Gastroesophageal sphincter (tissue), 4 donors: ENCODE results near the gene CHRM2. TPM values are rescaled to one million over a fixed set of nuclear protein-coding genes. Genes with fewer than 3 reads are reported as not detected.

ENCODE experiments used
- ATAC-seq: fragments of 150-250 bp; one replicate; pipeline ENCODE4 v1.9.1; 2016; ENCODE audit warnings: mild to moderate bottlenecking, moderate library complexity
- H3K27ac ChIP-seq, 4 donors: fragments of 200-600 bp; sonication (generic) in 3 of 4; 1 replicate in 3 of 4; 2 replicates in 1 of 4; pipeline ENCODE4 v1.5.1; 2016 to 2019
- H3K27me3 ChIP-seq: fragments of 200-600 bp; sonication (generic); one replicate; pipeline ENCODE4 v1.5.1; 2019
- H3K36me3 ChIP-seq, 2 donors: fragments of 200-600 bp; sonication (generic); one replicate each; pipeline ENCODE4 v1.5.1; 2019; ENCODE audit warnings: control low read depth in 1 of 2
- H3K4me1 ChIP-seq, 3 donors: fragments of 200-600 bp; sonication (generic); 1 replicate in 2 of 3; 2 replicates in 1 of 3; pipeline ENCODE4 v1.5.1; 2016 to 2019; ENCODE audit warnings: control low read depth in 2 of 3
- H3K4me3 ChIP-seq, 2 donors: fragments of 200-600 bp; sonication (generic); one replicate each; pipeline ENCODE4 v1.5.1; 2019; ENCODE audit warnings: mild to moderate bottlenecking in 1 of 2, moderate library complexity in 1 of 2
- H3K9me3 ChIP-seq, 3 donors: fragments of 200-600 bp; sonication (generic); one replicate each; pipeline ENCODE4 v1.5.1; 2017 to 2019; ENCODE audit warnings: control low read depth in 2 of 3
- CTCF ChIP-seq, 4 experiments: fragments of 200-600 bp in 2 of 4; fragments of 450-650 bp in 2 of 4; sonication (generic) in 1 of 4; IDR thresholded peaks; one replicate each; pipeline ENCODE4 v1.5.1; 2017 to 2019; ENCODE audit warnings: antibody characterized with exemption in 4 of 4, mild to moderate bottlenecking in 2 of 4, moderate library complexity in 2 of 4
- EP300 ChIP-seq: sonication (generic); formaldehyde crosslinking; IDR thresholded peaks from one replicate; pipeline ENCODE4 v1.6.1; 2017; ENCODE audit warnings: antibody characterized with exemption, mild to moderate bottlenecking
- POLR2A ChIP-seq, 2 donors: fragments of 450-650 bp; IDR thresholded peaks; one replicate each; pipeline ENCODE4 v1.6.1; 2017; ENCODE audit warnings: antibody characterized with exemption in 2 of 2, mild to moderate bottlenecking in 2 of 2, moderate library complexity in 1 of 2
- POLR2AphosphoS5 ChIP-seq: sonication (generic); formaldehyde crosslinking; IDR thresholded peaks from one replicate; pipeline ENCODE4 v1.6.1; 2017; ENCODE audit warnings: antibody characterized with exemption
- WGBS, 2 donors: methylation state at CpG; one replicate each; pipeline ENCODE4 v1.1.5; 2018; ENCODE audit warnings: low coverage in 1 of 2; 5-methylcytosine and 5-hydroxymethylcytosine counted together
- total RNA-seq, 4 donors: library from RNA; depleted of rRNA; stranded (reverse); fragments of >200 nt; gene quantifications; one replicate each; pipeline ENCODE4 v1.1.0, GENCODE V29; 2016

CHRM2 gene
- total RNA-seq, 4 donors from 2014 or later, result 11.5 to 130 (median 65.3) TPM

DNA sequence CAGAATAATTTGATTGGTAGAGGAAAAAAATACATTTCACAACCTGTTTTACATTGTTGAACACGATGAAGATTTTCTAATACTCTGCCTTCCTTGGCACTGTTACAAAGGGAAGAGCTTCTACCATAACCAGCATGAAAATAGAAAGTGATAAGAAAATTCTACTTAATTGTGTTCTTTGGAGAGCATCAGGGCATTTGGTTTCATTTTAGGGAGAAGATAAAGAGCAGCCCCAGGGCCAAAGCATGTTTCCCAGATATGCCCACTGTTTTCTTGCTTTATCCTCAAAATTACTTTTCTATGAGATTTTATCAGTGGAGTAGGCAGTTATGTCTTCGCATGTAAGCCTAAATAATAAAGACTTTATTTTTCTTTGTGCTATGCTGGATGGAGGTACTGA is 9.5 kb downstream of the CHRM2 start:
- Histone ChIP-seq H3K27ac (peak overlapping the region in 2 of 4 donors; percentile 25 to 46), H3K4me3 (no peak overlapping the region), H3K36me3 (no peaks in the 10 kb centered on the region), H3K9me3 (no peaks in the 10 kb centered on the region), H3K4me1 (peaks cover 0 to 29% (median 0%) of the 10 kb centered on the region in 3 donors), H3K27me3 (no peaks in the 10 kb centered on the region)
- no peak for ATAC-seq
- TF ChIP-seq CTCF (IDR thresholded peaks at IDR 0.05) (no peak), POLR2A (IDR thresholded peaks at IDR 0.05) (no peak), POLR2AphosphoS5 (no peak), EP300 (no peak)
- 45 to 50% methylated on average over 2 of the region's 2 CpGs for WGBS, 2 donors

DNA sequence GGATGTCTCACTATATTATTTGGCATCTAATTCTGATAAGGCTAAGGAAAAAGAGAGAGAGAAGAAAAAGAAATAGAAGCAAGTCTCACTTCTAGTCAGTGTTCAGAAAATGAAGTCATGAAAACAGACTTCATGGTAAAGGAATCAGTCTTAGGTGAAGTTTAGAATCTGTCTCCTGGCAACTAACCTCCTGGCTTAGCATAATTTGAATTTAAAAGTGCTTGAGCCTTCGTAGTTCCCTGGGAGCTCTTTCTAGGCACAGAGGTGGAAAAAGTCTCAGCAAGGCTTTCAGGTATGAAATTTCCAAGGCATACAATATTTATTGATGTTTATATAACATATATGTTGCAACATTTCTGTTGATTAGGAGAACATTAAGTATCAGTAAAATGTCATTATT is 10.4 kb downstream of the CHRM2 start:
- no peak for ATAC-seq
- Histone ChIP-seq H3K4me1 (peaks cover 0 to 38% (median 0%) of the 10 kb centered on the region in 3 donors), H3K36me3 (no peaks in the 10 kb centered on the region), H3K27me3 (no peaks in the 10 kb centered on the region), H3K4me3 (no peak overlapping the region), H3K27ac (no peak overlapping the region), H3K9me3 (no peaks in the 10 kb centered on the region)
- TF ChIP-seq EP300 (no peak), CTCF (IDR thresholded peaks at IDR 0.05) (no peak), POLR2A (IDR thresholded peaks at IDR 0.05) (no peak), POLR2AphosphoS5 (no peak)
- 13 to 17% methylated on average over 1 of the region's 1 CpG for WGBS, 2 donors

DNA sequence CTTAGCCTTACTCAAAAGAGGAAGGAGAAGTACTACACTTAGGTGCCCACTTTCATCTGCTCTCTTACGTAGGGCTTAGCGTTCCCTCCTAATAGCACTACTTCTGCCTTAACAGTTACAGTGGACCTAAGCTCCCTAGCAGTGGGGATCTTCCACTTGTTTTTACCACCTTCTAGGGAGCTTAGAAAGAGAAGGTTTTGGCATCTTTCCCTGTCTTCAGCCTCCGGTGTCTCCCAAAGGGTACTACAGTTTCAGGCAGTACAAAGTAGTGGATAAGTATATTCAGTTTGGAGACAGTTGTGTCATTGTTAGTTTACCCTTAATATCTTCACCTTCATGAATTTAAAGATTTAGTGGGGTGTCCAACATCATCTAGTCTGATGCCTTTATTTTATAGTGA is 14.6 kb downstream of the CHRM2 start:
- no peak for ATAC-seq
- H3K4me1 ChIP-seq, result peaks cover 0 to 35% (median 0%) of the 10 kb centered on the region in 3 donors
- H3K27ac ChIP-seq, result peak overlapping the region in 1 of 4 donors; percentile 16
- 78 to 81% methylated on average over 3 of the region's 3 CpGs for WGBS, 2 donors
- TF ChIP-seq EP300 (no peak), CTCF (IDR thresholded peaks at IDR 0.05) (peak in 1 of 4 experiments; percentile 23), POLR2A (IDR thresholded peaks at IDR 0.05) (no peak)
- H3K36me3 ChIP-seq, result no peaks in the 10 kb centered on the region
- H3K9me3 ChIP-seq, result no peaks in the 10 kb centered on the region
- H3K27me3 ChIP-seq, result no peaks in the 10 kb centered on the region
- H3K4me3 ChIP-seq, result no peak overlapping the region

- Histone ChIP-seq H3K4me1 (peaks cover 0 to 33% (median 0%) of the 10 kb centered on the region in 3 donors), H3K27me3 (no peaks in the 10 kb centered on the region), H3K4me3 (no peak overlapping the region), H3K36me3 (no peaks in the 10 kb centered on the region), H3K9me3 (no peaks in the 10 kb centered on the region), H3K27ac (peak overlapping the region in 2 of 4 donors; percentile 32 to 33)
- TF ChIP-seq POLR2AphosphoS5 (peak; percentile 65), POLR2A (IDR thresholded peaks at IDR 0.05) (no peak)
- 0 to 21% methylated on average over 1 of the region's 1 CpG for WGBS, 2 donors
- ATAC-seq, result no peak
Measured at GRCh38 chr7:136884492-136884891, 16.0 kb downstream of the CHRM2 start.

DNA sequence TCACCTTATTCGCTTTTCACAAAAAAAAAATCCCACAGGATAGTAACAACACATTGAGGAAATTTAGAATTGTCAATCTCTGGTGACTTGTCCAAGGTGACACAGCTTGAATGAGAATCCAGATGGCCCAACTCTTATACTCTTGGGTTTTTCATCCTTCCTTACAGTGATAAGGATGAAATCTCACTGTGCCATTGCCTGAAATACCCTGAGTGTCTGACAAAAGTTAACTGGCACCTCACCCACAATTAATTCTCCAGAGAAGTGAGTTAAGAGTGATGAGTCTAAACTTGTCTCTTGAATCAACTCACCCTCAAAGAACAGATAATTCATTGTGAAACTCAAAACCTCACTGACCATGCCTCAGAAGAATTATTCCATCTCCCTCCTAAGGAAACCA is 18.9 kb downstream of the CHRM2 start:
- Histone ChIP-seq H3K9me3 (no peaks in the 10 kb centered on the region), H3K27ac (no peak overlapping the region), H3K36me3 (no peaks in the 10 kb centered on the region), H3K4me1 (peaks cover 0 to 25% (median 0%) of the 10 kb centered on the region in 3 donors), H3K27me3 (no peaks in the 10 kb centered on the region), H3K4me3 (no peak overlapping the region)
- 67 to 88% methylated on average over 1 of the region's 1 CpG for WGBS, 2 donors
- TF ChIP-seq POLR2AphosphoS5 (no peak), EP300 (no peak), POLR2A (IDR thresholded peaks at IDR 0.05) (no peak), CTCF (IDR thresholded peaks at IDR 0.05) (no peak)
- ATAC-seq, result no peak
